Measurements from ENCODE around the gene MYL11.
A peak's percentile ranks its signal among the peaks of the same experiment; 100 is the strongest.

Gene MYL11

DNA sequence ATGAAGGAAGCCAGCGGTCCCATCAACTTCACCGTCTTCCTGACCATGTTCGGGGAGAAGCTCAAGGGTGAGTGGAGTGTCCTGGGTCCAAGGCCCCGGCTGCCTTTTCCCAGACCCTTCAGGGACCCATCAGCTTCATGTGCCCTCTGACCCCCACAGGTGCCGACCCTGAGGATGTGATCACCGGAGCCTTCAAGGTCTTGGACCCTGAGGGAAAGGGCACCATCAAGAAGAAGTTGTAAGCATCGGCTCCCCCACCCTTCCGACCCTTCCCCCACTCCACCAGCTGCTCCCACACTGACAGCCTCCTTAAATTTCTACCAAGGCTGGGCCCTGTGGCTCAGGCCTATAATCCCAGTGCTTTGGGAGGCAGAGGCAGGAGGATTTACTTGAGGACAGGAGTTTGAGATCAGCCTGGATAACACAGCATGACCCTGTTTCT is 1.9 kb downstream of the MYL11 start:
- Mint-ChIP-seq H3K4me3 (no peak overlapping the region), H3K27ac (peak overlapping the region; percentile 59), H3K27me3 (no peaks in the 10 kb centered on the region), H3K9me3 (no peaks in the 10 kb centered on the region), H3K36me3 (peaks cover 4% of the 10 kb centered on the region), H3K4me1 (peaks cover 46% of the 10 kb centered on the region)

- Mint-ChIP-seq H3K36me3 (peaks cover 4% of the 10 kb centered on the region), H3K4me1 (peaks cover 44% of the 10 kb centered on the region), H3K27ac (peak overlapping the region; percentile 99), H3K27me3 (no peaks in the 10 kb centered on the region), H3K4me3 (peak overlapping the region; percentile 96), H3K9me3 (no peaks in the 10 kb centered on the region)
Observed at GRCh38 chr16:30377050-30377811, 2.6 kb downstream of the MYL11 start.

GRCh38 chr16:30377812-30378235 is 3.2 kb downstream of the MYL11 start:
- H3K36me3 Mint-ChIP-seq: peaks cover 4% of the 10 kb centered on the region
- no peaks in the 10 kb centered on the region for H3K27me3 Mint-ChIP-seq
- H3K4me3 Mint-ChIP-seq: peak overlapping the region; percentile 96
- H3K9me3 Mint-ChIP-seq: no peaks in the 10 kb centered on the region
- H3K27ac Mint-ChIP-seq: peak overlapping the region; percentile 99
- peaks cover 45% of the 10 kb centered on the region for H3K4me1 Mint-ChIP-seq

DNA sequence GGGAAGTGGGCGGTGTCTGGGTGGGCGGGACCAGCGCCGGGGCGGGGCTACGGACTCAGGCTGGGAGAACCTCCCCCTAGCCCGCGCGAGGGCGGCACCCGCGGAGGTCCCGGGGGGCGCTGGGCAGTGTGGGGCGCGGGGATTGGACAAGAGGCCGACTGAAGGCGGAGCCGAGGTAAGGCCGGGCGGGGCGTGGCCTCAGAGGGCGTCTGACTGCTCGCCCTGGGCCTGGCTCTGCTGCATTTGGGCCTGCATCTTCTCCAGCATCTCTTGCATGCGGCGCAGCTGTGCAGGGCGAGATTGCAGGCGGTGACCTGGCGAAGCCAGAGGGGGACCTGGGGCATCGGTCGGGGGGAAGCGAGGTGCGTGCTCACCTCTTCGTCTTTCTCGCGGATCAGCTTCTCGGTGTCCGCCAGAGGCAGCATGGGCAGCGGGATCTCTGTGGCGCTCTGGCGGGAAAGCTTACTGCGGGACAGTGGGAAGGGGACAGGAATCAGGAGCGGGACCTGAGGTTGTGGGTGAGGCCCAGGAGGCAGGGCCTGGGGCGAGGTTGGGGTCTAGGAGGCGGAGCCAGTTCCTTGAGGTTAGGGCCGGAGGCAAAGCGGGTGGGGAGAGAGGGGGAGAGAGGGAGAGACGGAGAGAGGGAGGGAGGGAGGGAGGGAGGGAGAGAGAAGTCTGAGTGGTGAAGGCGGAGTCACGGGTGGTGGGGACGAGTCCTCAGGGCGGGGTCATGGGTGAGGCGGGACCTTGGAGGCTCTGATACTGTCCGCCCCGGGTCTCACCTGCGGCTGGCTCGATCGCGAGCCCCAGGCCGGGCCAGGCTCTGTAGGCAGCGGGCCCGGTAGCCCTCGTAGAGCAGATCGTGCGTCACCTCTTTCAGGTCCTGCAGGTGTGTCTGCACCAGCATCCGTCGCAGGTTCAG is 3.9 kb downstream of the MYL11 start:
- no peaks in the 10 kb centered on the region for H3K27me3 Mint-ChIP-seq
- H3K36me3 Mint-ChIP-seq: peaks cover 4% of the 10 kb centered on the region
- peaks cover 49% of the 10 kb centered on the region for H3K4me1 Mint-ChIP-seq
- peak overlapping the region; percentile 99 for H3K27ac Mint-ChIP-seq
- H3K4me3 Mint-ChIP-seq: peak overlapping the region; percentile 96
- H3K9me3 Mint-ChIP-seq: no peaks in the 10 kb centered on the region

GRCh38 chr16:30379158-30379783 is 4.7 kb downstream of the MYL11 start:
- Mint-ChIP-seq H3K9me3 (no peaks in the 10 kb centered on the region), H3K4me1 (peaks cover 53% of the 10 kb centered on the region), H3K36me3 (peaks cover 4% of the 10 kb centered on the region), H3K27ac (peak overlapping the region; percentile 93), H3K27me3 (no peaks in the 10 kb centered on the region), H3K4me3 (peak overlapping the region; percentile 96)

DNA sequence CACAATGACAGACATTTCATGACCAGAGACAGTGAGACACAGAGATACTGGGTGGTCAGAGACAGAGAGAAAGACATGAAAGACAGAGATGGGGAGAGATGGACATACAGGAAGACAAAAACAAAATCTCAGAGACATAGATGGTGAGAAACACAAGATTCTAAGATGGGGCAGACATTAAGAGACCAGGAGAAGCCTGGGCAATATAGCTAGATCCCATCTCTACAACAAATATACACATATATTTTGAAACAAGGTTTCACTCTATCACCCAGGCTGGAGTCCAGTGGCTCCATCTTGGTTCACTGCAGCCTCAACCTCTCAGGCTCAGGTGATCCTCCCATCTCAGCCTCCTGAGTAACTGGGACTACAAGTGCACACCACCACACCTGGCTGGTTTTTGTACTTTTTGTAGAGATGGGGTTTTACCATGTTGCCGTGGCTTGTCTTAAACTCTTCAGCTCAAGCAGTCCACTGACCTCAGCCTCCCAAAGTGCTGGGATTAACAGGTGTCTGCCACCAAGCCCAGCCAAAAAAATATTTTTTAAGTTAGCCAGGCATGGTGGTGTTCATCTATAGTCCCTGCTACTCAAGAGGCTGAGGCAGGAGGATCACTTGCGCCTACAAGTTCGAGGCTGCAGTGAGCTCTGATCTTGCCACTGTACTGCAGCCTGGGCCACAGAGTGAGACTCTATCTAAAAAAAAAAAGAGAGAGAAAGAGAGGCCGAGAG is 5.6 kb downstream of the MYL11 start:
- H3K27me3 Mint-ChIP-seq: no peaks in the 10 kb centered on the region
- H3K4me3 Mint-ChIP-seq: peak overlapping the region; percentile 96
- peak overlapping the region; percentile 93 for H3K27ac Mint-ChIP-seq
- H3K4me1 Mint-ChIP-seq: peaks cover 54% of the 10 kb centered on the region
- H3K36me3 Mint-ChIP-seq: peaks cover 4% of the 10 kb centered on the region
- H3K9me3 Mint-ChIP-seq: no peaks in the 10 kb centered on the region

GRCh38 chr16:30380803-30381208 is 6.2 kb downstream of the MYL11 start:
- Mint-ChIP-seq H3K4me3 (peak overlapping the region; percentile 89), H3K27me3 (no peaks in the 10 kb centered on the region), H3K4me1 (peaks cover 60% of the 10 kb centered on the region), H3K36me3 (peaks cover 4% of the 10 kb centered on the region), H3K27ac (peak overlapping the region; percentile 93), H3K9me3 (no peaks in the 10 kb centered on the region)

DNA sequence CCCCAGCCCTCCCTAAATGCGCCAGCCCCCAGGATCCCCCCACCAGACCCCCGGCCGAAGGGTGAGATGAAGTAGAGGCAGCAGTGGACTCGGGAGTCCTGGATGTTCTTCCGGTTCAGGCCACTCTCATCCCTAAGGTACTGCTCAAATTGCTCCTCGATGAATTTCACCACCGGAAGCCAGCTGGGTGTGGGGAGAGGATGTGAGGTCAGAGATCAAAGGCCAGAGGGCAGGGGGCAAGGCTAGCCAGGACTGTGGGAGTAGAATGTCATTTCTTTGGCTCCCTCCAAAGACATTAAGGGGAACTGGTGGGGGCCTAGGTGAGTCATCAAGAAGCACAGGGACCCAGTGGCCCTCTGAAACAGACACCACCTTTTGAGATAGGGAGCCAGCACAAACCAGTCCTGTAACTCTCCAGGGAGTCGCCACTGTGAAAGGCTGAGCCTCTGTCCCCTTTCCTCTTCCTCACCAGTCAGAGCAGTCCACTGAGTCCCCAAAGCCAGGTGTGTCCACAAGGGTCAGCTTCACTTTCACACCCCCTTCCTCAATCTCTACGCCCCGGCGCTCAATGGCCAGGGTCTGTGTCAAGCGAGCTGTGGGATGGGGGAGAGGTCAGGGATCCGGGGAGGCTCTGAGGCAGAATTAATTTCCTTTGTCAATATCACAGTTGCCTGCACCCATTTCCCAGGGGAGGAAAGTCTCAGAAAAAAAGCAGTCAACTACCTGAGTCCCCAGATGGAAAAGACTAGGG is 6.9 kb downstream of the MYL11 start:
- no peaks in the 10 kb centered on the region for H3K9me3 Mint-ChIP-seq
- H3K27ac Mint-ChIP-seq: peak overlapping the region; percentile 93
- peak overlapping the region; percentile 89 for H3K4me3 Mint-ChIP-seq
- H3K36me3 Mint-ChIP-seq: peaks cover 4% of the 10 kb centered on the region
- peaks cover 60% of the 10 kb centered on the region for H3K4me1 Mint-ChIP-seq
- H3K27me3 Mint-ChIP-seq: no peaks in the 10 kb centered on the region

- H3K27ac Mint-ChIP-seq: peak within 1 kb of the TSS; percentile 93
- no peaks in the 10 kb centered on the region for H3K27me3 Mint-ChIP-seq
- no peaks in the 10 kb centered on the region for H3K9me3 Mint-ChIP-seq
- H3K4me1 Mint-ChIP-seq: peaks cover 56% of the 10 kb centered on the region
- peaks cover 4% of the 10 kb centered on the region for H3K36me3 Mint-ChIP-seq
- H3K4me3 Mint-ChIP-seq: peak within 1 kb of the TSS; percentile 89
Observed at GRCh38 chr16:30382111-30382881, 7.7 kb downstream of the MYL11 start, which contains the start of gene SEPTIN1. SEPTIN1 (minus strand) TSS chr16:30382561; CDS start chr16:30382542, 19 bp downstream.

DNA sequence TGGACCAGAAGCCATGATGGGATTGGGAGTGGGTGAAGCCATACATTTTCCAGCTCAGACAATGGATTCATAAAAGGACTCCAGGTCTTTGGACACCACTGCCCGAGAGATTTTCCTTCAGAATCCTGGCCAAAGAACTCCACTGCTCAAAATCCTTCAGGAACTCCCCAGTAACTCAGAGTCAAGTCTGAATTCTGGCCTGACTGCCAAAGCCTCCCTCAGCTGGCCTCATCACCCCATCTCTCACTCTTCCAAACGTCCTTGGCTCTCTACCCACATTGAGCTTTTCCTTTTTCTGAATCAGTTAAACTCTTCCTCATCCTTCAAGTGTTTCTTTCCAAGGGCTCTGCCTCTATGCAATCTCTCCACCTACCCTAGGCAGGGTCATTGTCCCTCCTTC is 8.9 kb downstream of the MYL11 start:
- Mint-ChIP-seq H3K27ac (peak overlapping the region; percentile 96), H3K27me3 (no peaks in the 10 kb centered on the region), H3K4me3 (peak overlapping the region; percentile 89), H3K36me3 (peaks cover 4% of the 10 kb centered on the region), H3K4me1 (peaks cover 45% of the 10 kb centered on the region), H3K9me3 (no peaks in the 10 kb centered on the region)

DNA sequence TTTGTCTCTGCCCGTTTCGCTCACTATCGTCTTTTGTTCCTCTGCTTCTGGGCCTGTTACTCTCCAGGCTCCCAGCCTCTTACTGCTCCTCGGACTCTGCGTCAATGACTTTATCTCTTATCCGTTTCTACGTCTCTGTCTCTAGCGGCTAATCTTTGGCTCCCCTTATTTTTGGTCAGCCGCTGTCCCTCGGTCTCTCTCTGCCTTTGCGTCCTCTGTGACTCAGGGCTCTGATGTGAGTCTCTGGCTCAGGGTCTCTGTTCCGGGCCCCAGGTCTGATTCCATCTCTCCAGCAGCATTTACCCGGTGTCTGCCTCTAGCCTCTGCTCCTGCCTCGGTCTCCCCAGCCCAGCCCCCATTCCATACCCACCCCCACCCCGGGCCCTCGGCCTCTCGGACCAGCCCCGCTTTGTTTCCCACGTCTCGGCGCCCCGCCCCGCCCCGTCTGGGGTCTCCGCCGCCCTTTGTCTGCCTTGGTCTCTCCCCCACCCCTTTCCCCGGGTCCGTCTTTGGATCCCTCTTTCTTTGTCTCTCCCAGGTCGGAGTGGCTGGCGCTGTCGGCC is 20.1 kb downstream of the MYL11 start:
- peak overlapping the region; percentile 84 for H3K27ac Mint-ChIP-seq
- no peaks in the 10 kb centered on the region for H3K9me3 Mint-ChIP-seq
- peaks cover 34% of the 10 kb centered on the region for H3K4me1 Mint-ChIP-seq
- peak overlapping the region; percentile 89 for H3K4me3 Mint-ChIP-seq
- H3K36me3 Mint-ChIP-seq: peaks cover 2% of the 10 kb centered on the region
- H3K27me3 Mint-ChIP-seq: no peaks in the 10 kb centered on the region

- H3K9me3 Mint-ChIP-seq: no peaks in the 10 kb centered on the region
- peaks cover 40% of the 10 kb centered on the region for H3K4me1 Mint-ChIP-seq
- no peaks in the 10 kb centered on the region for H3K27me3 Mint-ChIP-seq
- H3K36me3 Mint-ChIP-seq: peaks cover 2% of the 10 kb centered on the region
- H3K4me3 Mint-ChIP-seq: peak within 1 kb of the TSS; percentile 91
- H3K27ac Mint-ChIP-seq: peak within 1 kb of the TSS; percentile 86
Observed at GRCh38 chr16:30395155-30395991, 20.8 kb downstream of the MYL11 start, which contains the start of gene ZNF48. ZNF48 (plus strand) TSS chr16:30395420; CDS start chr16:30395795, 375 bp downstream.

All from activated naive CD4-positive, alpha-beta T cell treated with anti-CD3 and anti-CD28 coated beads, Interleukin-2, amount 50 U/mL, for 24 hours (primary cell).